Duodenal mucosa (tissue), 2 donors: ENCODE measurements around the gene LRRC45.

Experiments used
- H3K27ac ChIP-seq: one replicate; pipeline ENCODE4 v1.7.0; 2013; ENCODE audit warnings: low read depth, low read length
- H3K27me3 ChIP-seq, 2 donors: one replicate each; pipeline ENCODE4 v1.7.0; 2013; ENCODE audit warnings: low read length in 2 of 2, control low read depth in 1 of 2; ENCODE audit not compliant: insufficient read depth in 2 of 2, control insufficient read depth in 1 of 2
- H3K36me3 ChIP-seq, 2 donors: one replicate each; pipeline ENCODE4 v1.7.0; 2013; ENCODE audit warnings: low read length in 2 of 2, control low read depth in 1 of 2; ENCODE audit not compliant: insufficient read depth in 2 of 2, control insufficient read depth in 1 of 2
- H3K4me1 ChIP-seq, 2 donors: one replicate each; pipeline ENCODE4 v1.7.0; 2013; ENCODE audit warnings: low read length in 2 of 2, control low read depth in 1 of 2; ENCODE audit not compliant: insufficient read depth in 2 of 2, control insufficient read depth in 1 of 2
- H3K4me3 ChIP-seq, 2 donors: one replicate each; pipeline ENCODE4 v1.7.0; 2013; ENCODE audit warnings: low read length in 2 of 2, low read depth in 1 of 2
- H3K9ac ChIP-seq, 2 donors: one replicate each; pipeline ENCODE4 v1.7.0; 2013; ENCODE audit warnings: low read length in 2 of 2, low read depth in 1 of 2
- H3K9me3 ChIP-seq, 2 donors: one replicate each; pipeline ENCODE4 v1.7.0; 2013; ENCODE audit warnings: low read length in 2 of 2, control low read depth in 1 of 2; ENCODE audit not compliant: control insufficient read depth in 1 of 2

LRRC45 gene

DNA sequence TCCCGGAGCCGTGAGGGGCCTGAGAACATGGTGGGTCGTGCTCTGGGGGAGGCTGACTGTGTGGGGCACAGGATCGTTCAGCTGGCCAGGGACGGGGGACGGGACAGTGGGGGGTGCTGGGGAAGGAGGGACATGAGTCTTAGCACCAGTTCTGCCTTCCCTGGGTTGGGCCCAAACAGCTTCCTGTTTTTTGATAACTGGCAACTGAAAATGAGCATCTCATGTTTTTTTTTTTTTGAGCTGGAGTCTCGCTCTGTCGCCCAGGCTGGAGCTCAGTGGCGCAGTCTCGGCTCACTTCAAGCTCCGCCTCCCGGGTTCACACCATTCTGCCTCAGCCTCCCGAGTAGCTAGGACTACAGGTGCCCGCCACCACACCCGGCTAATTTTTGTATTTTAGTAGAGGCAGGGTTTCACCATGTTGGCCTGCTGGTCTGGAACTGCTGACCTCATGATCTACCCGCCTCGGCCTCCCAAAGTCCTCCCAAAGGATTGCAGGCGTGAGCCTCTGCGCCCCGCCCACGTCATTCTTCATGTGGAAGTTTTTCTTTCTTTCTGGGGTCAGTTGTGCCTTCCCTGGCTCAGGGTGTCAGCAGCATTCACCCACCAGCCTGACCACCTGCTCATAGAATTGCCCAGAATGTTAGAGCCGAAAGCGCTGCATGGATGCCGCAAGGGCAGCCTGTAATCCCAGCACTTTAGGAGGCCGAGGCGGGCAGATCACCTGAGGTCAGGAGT is 39.3 kb upstream of the LRRC45 start:
- Histone ChIP-seq H3K27ac (no peak overlapping the region), H3K9ac (no peak overlapping the region), H3K27me3 (no peaks in the 10 kb centered on the region), H3K36me3 (peaks cover 17 to 44% of the 10 kb centered on the region in 2 donors), H3K4me3 (no peak overlapping the region), H3K4me1 (peaks cover 9% of the 10 kb centered on the region in 2 donors), H3K9me3 (no peaks in the 10 kb centered on the region)

DNA sequence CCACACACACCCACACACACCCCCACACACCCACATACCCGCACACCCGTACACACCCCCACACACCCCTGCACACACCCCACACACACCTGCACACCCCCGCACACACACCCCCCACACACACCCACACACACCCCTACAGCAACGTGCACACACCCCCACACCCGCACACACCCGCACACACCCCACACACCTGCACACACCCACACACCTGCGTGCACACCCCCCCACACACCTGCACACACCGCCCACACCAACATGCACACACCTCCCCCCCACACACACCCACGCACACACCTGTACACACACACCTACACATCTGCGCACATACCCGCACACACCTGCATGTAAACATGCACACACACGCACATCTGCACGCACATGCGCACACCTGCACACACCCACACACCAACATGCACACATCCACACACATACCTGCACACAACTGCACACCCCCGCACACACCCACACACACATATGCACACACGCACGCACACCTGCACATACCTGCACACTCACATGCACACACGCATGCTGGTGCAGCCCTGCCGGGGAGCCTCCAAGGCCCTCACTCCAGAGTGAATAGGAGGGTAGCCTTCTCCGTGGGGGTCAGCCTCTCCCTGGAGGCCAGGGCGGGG is 38.2 kb upstream of the LRRC45 start:
- Histone ChIP-seq H3K4me1 (no peaks in the 10 kb centered on the region), H3K9me3 (no peaks in the 10 kb centered on the region), H3K36me3 (peaks cover 17 to 44% of the 10 kb centered on the region in 2 donors), H3K4me3 (no peak overlapping the region), H3K9ac (no peak overlapping the region), H3K27me3 (no peaks in the 10 kb centered on the region), H3K27ac (no peak overlapping the region)

DNA sequence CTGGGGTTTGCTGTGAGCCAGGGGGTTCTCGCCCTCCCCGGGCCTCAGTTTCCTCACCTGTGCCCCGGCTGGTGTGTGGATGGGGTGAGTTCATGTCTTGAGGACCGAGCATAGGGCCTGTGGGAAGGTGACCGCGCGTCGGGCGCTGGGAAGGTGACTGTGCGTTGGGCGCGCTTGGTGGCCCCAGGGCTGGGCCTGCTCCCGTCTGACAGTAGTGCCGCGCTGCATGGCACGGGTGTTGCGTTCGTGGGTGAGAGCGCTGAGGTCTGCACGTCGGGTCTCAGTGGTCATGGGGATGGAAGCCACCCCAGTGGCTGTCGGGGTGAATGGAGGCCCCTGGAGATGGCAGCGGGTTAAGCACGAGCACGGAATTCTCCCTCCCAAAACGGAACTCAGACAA is 36.5 kb upstream of the LRRC45 start:
- no peaks in the 10 kb centered on the region for H3K27me3 ChIP-seq
- H3K9ac ChIP-seq = no peak overlapping the region
- H3K36me3 ChIP-seq = peaks cover 17 to 40% of the 10 kb centered on the region in 2 donors
- no peak overlapping the region for H3K27ac ChIP-seq
- no peaks in the 10 kb centered on the region for H3K9me3 ChIP-seq
- H3K4me3 ChIP-seq = no peak overlapping the region
- peaks cover 11% of the 10 kb centered on the region in 2 donors for H3K4me1 ChIP-seq

DNA sequence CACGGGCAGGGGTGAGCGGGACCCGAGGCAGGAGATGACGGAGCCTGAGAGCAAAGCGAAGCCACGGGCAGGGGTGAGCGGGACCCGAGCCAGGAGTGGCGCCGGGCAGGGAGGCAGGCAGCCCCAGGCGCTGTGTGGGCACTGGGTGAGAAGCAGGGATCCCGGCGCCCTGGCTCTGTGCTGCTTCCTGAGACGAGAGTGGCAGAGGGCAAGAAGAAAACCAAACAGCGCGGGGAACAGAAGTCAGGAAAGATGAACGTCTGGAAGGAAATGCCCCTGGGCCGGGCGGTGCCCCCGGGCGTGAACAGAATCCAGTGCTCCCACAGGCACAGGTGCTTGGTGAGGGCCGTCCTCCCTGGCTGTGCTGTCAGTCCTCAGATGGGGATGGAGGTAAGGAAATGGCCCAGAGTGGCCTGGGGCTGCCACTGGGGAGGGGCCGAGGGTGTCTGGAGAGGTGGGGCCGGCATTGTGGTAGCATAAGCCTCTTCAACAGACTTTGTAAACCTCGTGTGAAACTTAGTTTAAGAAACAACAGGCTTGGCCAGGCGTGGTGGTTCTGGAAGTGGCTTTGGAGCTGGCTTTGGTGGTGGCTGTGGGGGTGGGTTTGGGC is 35.8 kb upstream of the LRRC45 start:
- Histone ChIP-seq H3K9me3 (no peaks in the 10 kb centered on the region), H3K4me3 (no peak overlapping the region), H3K9ac (no peak overlapping the region), H3K36me3 (peaks cover 17 to 40% of the 10 kb centered on the region in 2 donors), H3K4me1 (peaks cover 16 to 18% of the 10 kb centered on the region in 2 donors), H3K27ac (no peak overlapping the region), H3K27me3 (no peaks in the 10 kb centered on the region)

DNA sequence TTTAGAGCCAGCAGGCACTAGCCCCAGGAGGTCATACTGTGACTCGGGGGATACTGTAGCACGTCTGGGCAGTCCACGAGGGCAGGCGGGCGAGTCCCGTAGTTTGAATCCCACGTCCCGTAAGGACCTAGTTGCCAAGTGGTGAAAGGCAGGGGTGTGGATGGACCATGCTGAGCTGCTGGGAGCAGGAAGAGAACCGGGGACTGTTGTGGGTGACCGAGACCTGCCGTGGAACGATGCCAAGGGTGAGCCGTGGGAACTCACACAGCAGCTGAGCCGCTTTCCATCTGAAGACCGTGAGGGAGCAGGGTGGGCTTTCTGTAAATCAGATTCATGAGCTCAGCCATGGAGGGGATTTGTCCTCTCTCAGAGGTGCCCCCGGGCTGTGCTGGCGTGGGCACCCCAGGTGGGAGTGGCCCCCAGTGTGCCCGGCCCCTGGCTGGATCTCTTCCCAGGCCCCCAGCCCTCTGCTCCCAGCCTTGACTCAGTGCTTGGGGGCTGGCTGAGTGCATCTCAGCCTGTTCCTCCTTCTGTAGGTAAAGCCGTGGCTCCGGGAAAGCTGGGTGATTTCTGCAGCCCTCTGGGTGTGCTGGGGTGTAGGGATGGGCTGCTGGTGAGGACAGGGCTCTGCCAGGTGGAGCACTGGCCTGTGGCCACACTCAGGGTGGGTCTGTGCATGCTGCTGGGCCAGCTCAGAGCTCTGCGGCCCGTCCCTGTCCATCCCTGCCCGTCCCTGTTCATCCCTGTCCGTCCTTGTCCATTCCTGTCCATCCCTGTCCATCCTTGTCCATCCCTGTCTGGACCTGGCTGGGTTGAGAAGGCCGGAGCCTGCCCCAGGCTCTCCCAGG is 32.0 kb upstream of the LRRC45 start:
- peak overlapping the region; percentile 6 to 30 for H3K9ac ChIP-seq
- H3K27me3 ChIP-seq = no peaks in the 10 kb centered on the region
- peaks cover 20 to 24% of the 10 kb centered on the region in 2 donors for H3K4me1 ChIP-seq
- peaks cover 9 to 28% of the 10 kb centered on the region in 2 donors for H3K36me3 ChIP-seq
- peak overlapping the region in 1 of 2 donors; percentile 28 for H3K4me3 ChIP-seq
- peak overlapping the region; percentile 36 for H3K27ac ChIP-seq
- no peaks in the 10 kb centered on the region for H3K9me3 ChIP-seq

DNA sequence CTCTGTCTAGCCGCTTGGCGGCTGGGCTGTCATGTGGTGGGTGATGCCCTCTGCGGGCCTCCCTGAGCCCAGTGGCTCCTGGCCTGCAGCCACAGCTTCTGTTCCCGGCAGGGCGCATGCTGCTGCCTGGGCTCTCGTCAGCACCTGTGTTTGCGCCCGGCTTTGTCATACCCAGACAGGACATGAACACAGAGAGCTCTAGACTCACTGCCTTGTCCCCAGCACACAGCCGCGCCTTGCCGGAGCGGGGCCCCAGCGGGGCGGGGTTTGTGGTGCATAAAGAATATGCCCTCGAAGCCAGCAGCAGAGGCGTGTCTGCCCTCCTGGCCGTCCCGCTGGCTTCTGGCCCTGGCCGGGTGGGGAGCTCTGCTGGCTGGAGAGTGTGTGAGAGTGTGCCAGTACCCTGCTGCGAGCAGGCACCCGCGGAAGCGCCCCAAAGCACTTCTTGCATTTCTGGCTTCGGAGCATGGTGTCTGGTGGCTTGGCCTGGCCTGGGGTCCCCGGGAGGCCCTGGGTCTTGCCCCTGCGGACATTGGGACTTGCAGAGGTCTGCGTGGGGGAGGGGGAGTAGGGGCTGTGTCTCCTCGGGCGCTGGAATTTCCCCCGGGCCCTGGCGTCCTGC is 31.3 kb upstream of the LRRC45 start:
- Histone ChIP-seq H3K4me3 (peak overlapping the region; percentile 28 to 35), H3K36me3 (peaks cover 6 to 23% of the 10 kb centered on the region in 2 donors)

DNA sequence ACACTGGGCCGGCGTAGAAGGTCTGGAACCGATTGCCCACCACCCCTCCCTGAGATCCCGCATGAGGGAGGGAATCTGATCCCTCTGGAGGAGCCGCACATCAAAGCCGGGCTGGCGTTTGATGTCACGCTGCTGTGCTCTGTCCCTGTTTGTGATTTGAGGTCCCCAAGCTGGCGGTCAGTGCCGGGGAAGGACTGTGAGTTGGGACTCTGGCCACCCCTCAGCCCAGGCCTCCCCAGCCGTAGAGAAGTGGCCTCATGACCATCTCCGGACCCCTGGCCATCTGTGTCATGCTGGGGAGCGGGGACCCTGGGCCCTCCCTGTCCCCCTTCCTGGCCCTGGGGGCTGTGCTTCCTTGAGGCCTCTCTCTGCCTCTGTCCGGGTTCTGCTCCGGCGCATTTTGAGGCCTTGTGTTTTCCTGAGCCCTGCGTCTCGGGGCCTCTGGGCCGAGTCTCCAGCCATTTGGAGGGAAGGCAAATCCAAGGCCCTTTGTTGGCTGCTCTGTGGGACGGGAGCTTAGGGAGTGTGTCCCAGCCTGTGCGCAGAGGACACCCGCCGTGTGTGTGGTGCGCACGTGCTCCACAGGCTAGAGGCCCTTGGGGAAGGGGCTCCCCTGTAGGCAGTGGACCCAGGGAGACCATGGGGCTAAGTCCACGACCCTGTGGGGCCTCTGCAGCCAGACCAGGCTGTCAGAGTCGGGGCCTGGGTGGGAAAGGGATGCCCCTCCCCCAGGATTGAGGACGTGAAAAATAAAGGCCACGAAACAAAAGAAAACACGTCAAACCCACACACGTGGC is 30.6 kb upstream of the LRRC45 start:
- Histone ChIP-seq H3K4me1 (peaks cover 20 to 24% of the 10 kb centered on the region in 2 donors), H3K27me3 (no peaks in the 10 kb centered on the region), H3K36me3 (peaks cover 4 to 21% of the 10 kb centered on the region in 2 donors), H3K4me3 (peak overlapping the region in 1 of 2 donors; percentile 35), H3K27ac (no peak overlapping the region), H3K9ac (peak overlapping the region in 1 of 2 donors; percentile 10), H3K9me3 (no peaks in the 10 kb centered on the region)

More for the DNA sequence above, 31.3 kb upstream of the LRRC45 start:
- Histone ChIP-seq H3K27ac (peak overlapping the region; percentile 36), H3K9ac (peak overlapping the region; percentile 6 to 30), H3K27me3 (no peaks in the 10 kb centered on the region), H3K9me3 (no peaks in the 10 kb centered on the region), H3K4me1 (peaks cover 20 to 24% of the 10 kb centered on the region in 2 donors)

DNA sequence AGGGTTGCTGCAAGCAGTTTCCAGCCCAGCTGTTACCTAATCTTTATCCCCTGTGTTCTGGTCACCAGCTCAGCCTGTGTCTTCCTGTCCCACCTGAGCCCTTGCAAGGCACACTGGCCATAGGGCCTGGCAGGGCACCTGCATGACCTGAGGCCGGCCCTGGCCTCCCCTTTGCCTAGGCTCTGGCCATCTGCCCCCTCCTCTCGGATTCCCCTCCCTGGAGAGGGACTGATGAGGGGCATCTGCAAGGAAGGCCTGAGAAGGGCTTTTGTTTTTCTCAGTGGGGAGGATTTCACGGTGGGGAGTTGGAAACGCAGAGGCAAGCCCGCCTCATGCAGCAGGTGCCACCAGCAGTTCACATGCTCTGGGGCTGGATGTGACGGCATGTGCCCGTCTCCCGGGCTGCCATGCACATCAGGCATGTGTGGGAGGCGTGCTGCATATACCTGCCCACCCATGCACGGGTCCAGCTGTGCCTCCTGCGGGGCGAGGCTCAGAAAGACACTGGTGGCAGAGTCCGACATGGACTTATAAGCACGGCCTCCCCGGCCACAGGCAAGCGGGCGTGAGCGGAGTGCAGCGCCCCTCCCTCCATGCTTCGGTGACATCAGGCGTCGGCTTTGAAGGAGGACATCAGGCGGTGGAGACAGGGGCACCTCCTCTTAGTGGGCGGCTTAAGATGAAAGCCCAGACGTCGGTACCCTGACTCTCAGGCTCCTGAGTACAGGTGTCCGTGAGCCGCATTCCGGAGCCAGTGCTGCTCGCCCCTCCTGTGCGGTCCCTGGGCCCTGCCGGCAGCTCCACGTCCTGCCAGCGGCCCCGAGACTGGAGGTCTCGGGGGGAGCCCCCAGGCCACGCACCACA is 29.1 kb upstream of the LRRC45 start:
- Histone ChIP-seq H3K27ac (no peak overlapping the region), H3K9ac (no peak overlapping the region), H3K4me3 (no peak overlapping the region), H3K27me3 (no peaks in the 10 kb centered on the region), H3K9me3 (no peaks in the 10 kb centered on the region), H3K36me3 (peaks cover 4 to 18% of the 10 kb centered on the region in 2 donors), H3K4me1 (peaks cover 20 to 24% of the 10 kb centered on the region in 2 donors)
